ENCODE results near the gene ENAM. TPM values are rescaled to one million over a fixed set of nuclear protein-coding genes. Genes with fewer than 3 reads are reported as not detected.
A peak's percentile ranks its signal among the peaks of the same experiment; 100 is the strongest.

ENAM gene
- total and polyA plus RNA-seq, 9 of the 15 experiments (the other 6 are each of a cell fraction or from before 2014, with no cell fraction given), result 0.04 to 0.09 (median 0.04) TPM; not detected in 6

GRCh38 chr4:70651864-70652506 lies 23.4 kb downstream of the ENAM start (continued):
- TF ChIP-seq, protein P1, sequence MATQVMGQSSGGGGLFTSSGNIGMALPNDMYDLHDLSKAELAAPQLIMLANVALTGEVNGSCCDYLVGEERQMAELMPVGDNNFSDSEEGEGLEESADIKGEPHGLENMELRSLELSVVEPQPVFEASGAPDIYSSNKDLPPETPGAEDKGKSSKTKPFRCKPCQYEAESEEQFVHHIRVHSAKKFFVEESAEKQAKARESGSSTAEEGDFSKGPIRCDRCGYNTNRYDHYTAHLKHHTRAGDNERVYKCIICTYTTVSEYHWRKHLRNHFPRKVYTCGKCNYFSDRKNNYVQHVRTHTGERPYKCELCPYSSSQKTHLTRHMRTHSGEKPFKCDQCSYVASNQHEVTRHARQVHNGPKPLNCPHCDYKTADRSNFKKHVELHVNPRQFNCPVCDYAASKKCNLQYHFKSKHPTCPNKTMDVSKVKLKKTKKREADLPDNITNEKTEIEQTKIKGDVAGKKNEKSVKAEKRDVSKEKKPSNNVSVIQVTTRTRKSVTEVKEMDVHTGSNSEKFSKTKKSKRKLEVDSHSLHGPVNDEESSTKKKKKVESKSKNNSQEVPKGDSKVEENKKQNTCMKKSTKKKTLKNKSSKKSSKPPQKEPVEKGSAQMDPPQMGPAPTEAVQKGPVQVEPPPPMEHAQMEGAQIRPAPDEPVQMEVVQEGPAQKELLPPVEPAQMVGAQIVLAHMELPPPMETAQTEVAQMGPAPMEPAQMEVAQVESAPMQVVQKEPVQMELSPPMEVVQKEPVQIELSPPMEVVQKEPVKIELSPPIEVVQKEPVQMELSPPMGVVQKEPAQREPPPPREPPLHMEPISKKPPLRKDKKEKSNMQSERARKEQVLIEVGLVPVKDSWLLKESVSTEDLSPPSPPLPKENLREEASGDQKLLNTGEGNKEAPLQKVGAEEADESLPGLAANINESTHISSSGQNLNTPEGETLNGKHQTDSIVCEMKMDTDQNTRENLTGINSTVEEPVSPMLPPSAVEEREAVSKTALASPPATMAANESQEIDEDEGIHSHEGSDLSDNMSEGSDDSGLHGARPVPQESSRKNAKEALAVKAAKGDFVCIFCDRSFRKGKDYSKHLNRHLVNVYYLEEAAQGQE (IDR thresholded peaks at IDR 0.05; ENCODE audit: borderline replicate concordance), result peak; percentile 62; the same call in 1 of the 2 replicates
- TF ChIP-seq, protein P1 (CRISPR knock-in tag; IDR thresholded peaks at IDR 0.05; ENCODE audit: low read depth), result no peak
- TF ChIP-seq MAFK (IDR thresholded peaks at IDR 0.05; ENCODE audit: low read length) (0 out of 2 replicates have a peak, but pooled peaks have one; percentile 10), BRD4 (IDR thresholded peaks at IDR 0.05) (no peak), NFE2 (IDR thresholded peaks at IDR 0.05; ENCODE audit: low read depth) (no peak), ZNF384 (IDR thresholded peaks at IDR 0.05; ENCODE audit: low read depth, low read length) (no peak), C11orf30 (IDR thresholded peaks at IDR 0.05; ENCODE audit: low read depth) (peak; percentile 24; the same call in 1 of the 2 replicates), YY1 (IDR thresholded peaks at IDR 0.05; ENCODE audit: borderline replicate concordance in 1 of 3, control insufficient read depth in 1 of 3, extremely low read depth in 1 of 3, insufficient read depth in 3 of 3, insufficient read length in 1 of 3, insufficient replicate concordance in 2 of 3, low read depth in 1 of 3, low read length in 2 of 3) (no peak), USF2 (CRISPR knock-in tag; IDR thresholded peaks at IDR 0.05) (no peak), DEAF1 (CRISPR knock-in tag; IDR thresholded peaks at IDR 0.05) (peak; percentile 65), RAD21 (CRISPR knock-in tag; conservative IDR thresholded peaks at IDR 0.05 in 1 of 2, IDR thresholded peaks at IDR 0.05 in 1 of 2) (peak; percentile 74 to 75)
- TF ChIP-seq, protein P2, sequence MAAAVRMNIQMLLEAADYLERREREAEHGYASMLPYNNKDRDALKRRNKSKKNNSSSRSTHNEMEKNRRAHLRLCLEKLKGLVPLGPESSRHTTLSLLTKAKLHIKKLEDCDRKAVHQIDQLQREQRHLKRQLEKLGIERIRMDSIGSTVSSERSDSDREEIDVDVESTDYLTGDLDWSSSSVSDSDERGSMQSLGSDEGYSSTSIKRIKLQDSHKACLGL (CRISPR knock-in tag; IDR thresholded peaks at IDR 0.05; ENCODE audit: borderline replicate concordance, poor library complexity, severe bottlenecking), result no peak
- TF ChIP-seq, protein P3, sequence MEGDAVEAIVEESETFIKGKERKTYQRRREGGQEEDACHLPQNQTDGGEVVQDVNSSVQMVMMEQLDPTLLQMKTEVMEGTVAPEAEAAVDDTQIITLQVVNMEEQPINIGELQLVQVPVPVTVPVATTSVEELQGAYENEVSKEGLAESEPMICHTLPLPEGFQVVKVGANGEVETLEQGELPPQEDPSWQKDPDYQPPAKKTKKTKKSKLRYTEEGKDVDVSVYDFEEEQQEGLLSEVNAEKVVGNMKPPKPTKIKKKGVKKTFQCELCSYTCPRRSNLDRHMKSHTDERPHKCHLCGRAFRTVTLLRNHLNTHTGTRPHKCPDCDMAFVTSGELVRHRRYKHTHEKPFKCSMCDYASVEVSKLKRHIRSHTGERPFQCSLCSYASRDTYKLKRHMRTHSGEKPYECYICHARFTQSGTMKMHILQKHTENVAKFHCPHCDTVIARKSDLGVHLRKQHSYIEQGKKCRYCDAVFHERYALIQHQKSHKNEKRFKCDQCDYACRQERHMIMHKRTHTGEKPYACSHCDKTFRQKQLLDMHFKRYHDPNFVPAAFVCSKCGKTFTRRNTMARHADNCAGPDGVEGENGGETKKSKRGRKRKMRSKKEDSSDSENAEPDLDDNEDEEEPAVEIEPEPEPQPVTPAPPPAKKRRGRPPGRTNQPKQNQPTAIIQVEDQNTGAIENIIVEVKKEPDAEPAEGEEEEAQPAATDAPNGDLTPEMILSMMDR (IDR thresholded peaks at IDR 0.05 in 2 of 3, conservative IDR thresholded peaks at IDR 0.05 in 1 of 3; ENCODE audit: insufficient read depth in 2 of 3, low read depth in 1 of 3, low read length in 3 of 3), result peak; percentile 46 to 65 (median 52); a peak in 4 of 6 replicates

Data from K562 (cell line).